Glutamatergic neuron (in vitro differentiated cells): ENCODE results near the gene SYTL1. TPM values are rescaled to one million over a fixed set of nuclear protein-coding genes. Genes with fewer than 3 reads are reported as not detected.

Experiments
- DNase-seq: peaks from one replicate; pipeline ENCODE4 v3.0.0; 2022
- H3K27ac Mint-ChIP-seq: one replicate; pipeline ENCODE4 v1.8.0; 2020; ENCODE audit warnings: mild to moderate bottlenecking, mixed read lengths, inconsistent platforms; ENCODE audit not compliant: unreplicated experiment
- H3K27me3 Mint-ChIP-seq: one replicate; pipeline ENCODE4 v1.8.0; 2020; ENCODE audit warnings: mild to moderate bottlenecking, moderate library complexity, mixed read lengths, inconsistent platforms; ENCODE audit not compliant: unreplicated experiment
- H3K36me3 Mint-ChIP-seq: one replicate; pipeline ENCODE4 v1.8.0; 2020; ENCODE audit warnings: mild to moderate bottlenecking, mixed read lengths, inconsistent platforms; ENCODE audit not compliant: unreplicated experiment
- H3K4me1 Mint-ChIP-seq: one replicate; pipeline ENCODE4 v1.8.0; 2020; ENCODE audit warnings: mild to moderate bottlenecking, low read depth, mixed read lengths, inconsistent platforms; ENCODE audit not compliant: unreplicated experiment
- H3K4me3 Mint-ChIP-seq: one replicate; pipeline ENCODE4 v1.8.0; 2020; ENCODE audit warnings: mild to moderate bottlenecking, mixed read lengths, inconsistent platforms; ENCODE audit not compliant: unreplicated experiment
- H3K9me3 Mint-ChIP-seq: one replicate; pipeline ENCODE4 v1.8.0; 2020; ENCODE audit warnings: mild to moderate bottlenecking, moderate library complexity, mixed read lengths, inconsistent platforms; ENCODE audit not compliant: unreplicated experiment
- CTCF ChIP-seq: fragments of 200-600 bp; sonication (generic); IDR thresholded peaks from one replicate; pipeline ENCODE4 v1.5.0; 2021; ENCODE audit not compliant: partially characterized antibody, unreplicated experiment
- total RNA-seq: library from RNA; stranded (reverse); fragmentation: NEBNext Ultra II Directional; extraction: Animal tissue kit (Norgen Biotek cat#: 25700); gene quantifications from one replicate; pipeline ENCODE4 v1.2.1, GENCODE V29; 2021; ENCODE audit not compliant: unreplicated experiment

Gene SYTL1
- total RNA-seq, 1 donor from 2014 or later = 3.2 TPM

- peaks cover 7% of the 10 kb centered on the region for H3K9me3 Mint-ChIP-seq
- H3K27me3 Mint-ChIP-seq = peaks cover 9% of the 10 kb centered on the region
- peak overlapping the region; percentile 74 for H3K4me3 Mint-ChIP-seq
- DNase-seq = no peak
- peaks cover 7% of the 10 kb centered on the region for H3K4me1 Mint-ChIP-seq
- H3K36me3 Mint-ChIP-seq = no peaks in the 10 kb centered on the region
- H3K27ac Mint-ChIP-seq = no peak overlapping the region
- TF ChIP-seq CTCF = no peak
Measured at GRCh38 chr1:27359822-27360158, 18.0 kb downstream of the SYTL1 start.

GRCh38 chr1:27360159-27361043 is 18.6 kb downstream of the SYTL1 start:
- H3K27ac Mint-ChIP-seq = no peak overlapping the region
- H3K27me3 Mint-ChIP-seq = peaks cover 11% of the 10 kb centered on the region
- peak overlapping the region; percentile 74 for H3K4me3 Mint-ChIP-seq
- no peak for TF ChIP-seq CTCF
- peaks cover 12% of the 10 kb centered on the region for H3K4me1 Mint-ChIP-seq
- DNase-seq = peak; percentile 41
- peaks cover 7% of the 10 kb centered on the region for H3K9me3 Mint-ChIP-seq
- no peaks in the 10 kb centered on the region for H3K36me3 Mint-ChIP-seq

- Mint-ChIP-seq H3K4me3 (peak overlapping the region; percentile 42), H3K4me1 (peaks cover 12% of the 10 kb centered on the region), H3K9me3 (peaks cover 7% of the 10 kb centered on the region), H3K27me3 (peaks cover 11% of the 10 kb centered on the region), H3K36me3 (no peaks in the 10 kb centered on the region), H3K27ac (no peak overlapping the region)
- no peak for DNase-seq
- no peak for TF ChIP-seq CTCF
Measured at GRCh38 chr1:27361044-27361402, 19.2 kb downstream of the SYTL1 start.

- Mint-ChIP-seq H3K36me3 (no peaks in the 10 kb centered on the region), H3K9me3 (peaks cover 7% of the 10 kb centered on the region), H3K27me3 (peaks cover 11% of the 10 kb centered on the region), H3K27ac (no peak overlapping the region), H3K4me3 (peak overlapping the region; percentile 42), H3K4me1 (peaks cover 12% of the 10 kb centered on the region)
- TF ChIP-seq CTCF = no peak
- DNase-seq = no peak
Measured at GRCh38 chr1:27361553-27361952, 19.7 kb downstream of the SYTL1 start.
